ENCODE results near the gene CHD5.

GRCh38 chr1:6166221-6166620 lies 13.9 kb downstream of the CHD5 start:
- TF ChIP-seq CTCF (optimal IDR thresholded peaks at IDR 0.05 in 1 of 3, IDR thresholded peaks at IDR 0.05 in 1 of 3, conservative IDR thresholded peaks at IDR 0.05 in 1 of 3; ENCODE audit: extremely low read depth in 1 of 3, insufficient read depth in 2 of 3, low read length in 3 of 3): no peak
- TF ChIP-seq EZH2 (IDR thresholded peaks at IDR 0.05; ENCODE audit: low read length): no peak

Data from keratinocyte (primary cell).